Measurements from ENCODE around the gene JAML.
A peak's percentile ranks its signal among the peaks of the same experiment; 100 is the strongest.

The JAML gene

DNA sequence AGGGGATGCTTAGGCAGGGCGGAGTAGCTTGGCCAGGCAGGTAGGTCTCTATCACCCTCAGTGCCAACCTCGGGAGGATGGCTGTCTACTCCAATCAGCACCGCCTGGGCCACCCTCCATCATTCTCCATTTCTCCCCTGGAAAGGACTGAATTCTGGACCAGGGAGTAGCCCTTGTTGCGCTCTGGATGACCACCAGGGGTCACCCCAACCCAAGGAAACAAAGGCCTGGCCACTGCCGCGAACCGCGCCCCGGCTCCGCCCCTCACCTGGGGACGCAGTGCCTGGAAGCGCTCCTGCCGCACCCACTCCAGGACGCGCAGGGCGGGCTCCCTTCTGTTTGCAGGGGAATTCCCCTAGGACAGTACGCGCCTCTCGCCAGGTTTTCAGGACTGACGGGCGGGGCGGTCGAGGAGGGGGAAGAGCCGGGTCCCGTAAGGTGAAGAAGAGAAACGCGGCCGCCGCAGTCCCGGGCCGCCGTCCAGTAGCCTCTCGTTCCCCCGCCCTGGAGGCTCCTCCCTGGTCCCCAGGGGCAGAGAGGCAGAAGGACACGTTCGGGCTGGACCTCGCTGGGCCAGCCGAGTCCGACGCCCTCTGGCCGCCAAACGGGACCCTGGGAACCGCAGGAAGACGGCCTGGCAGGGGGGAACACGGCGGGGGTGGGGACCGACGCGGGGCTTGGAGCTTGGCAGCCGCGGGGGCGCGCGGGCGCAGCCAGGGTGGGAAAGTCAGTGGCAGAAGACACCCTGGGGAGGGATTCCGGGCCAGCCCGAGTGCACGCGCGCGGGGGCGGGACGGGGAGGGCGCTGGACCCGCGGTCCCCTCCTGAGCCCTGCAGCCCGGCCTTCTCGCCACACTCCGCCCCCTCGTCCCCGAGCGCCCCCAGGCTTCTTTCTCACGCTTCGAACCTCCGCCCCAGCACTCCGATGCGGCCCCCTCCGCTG lies 79.3 kb downstream of the JAML start:
- Histone ChIP-seq H3K27ac (peak overlapping the region; percentile 32), H3K4me3 (ENCODE audit: low read depth, low read length) (peak overlapping the region; percentile 54), H2AFZ (peak overlapping the region; percentile 87), H3K4me2 (ENCODE audit: low read length) (peak overlapping the region; percentile 68), H3K4me1 (no peaks in the 10 kb centered on the region), H3K27me3 (ENCODE audit: control insufficient read depth, insufficient read depth, low read length) (no peaks in the 10 kb centered on the region), H3K9me3 (ENCODE audit: control insufficient read depth, low read length) (no peaks in the 10 kb centered on the region), H3K79me2 (no peaks in the 10 kb centered on the region), H3K9ac (no peak overlapping the region), H3K36me3 (ENCODE audit: control insufficient read depth, insufficient read depth, low read length) (no peaks in the 10 kb centered on the region)
- TF ChIP-seq, protein P1, sequence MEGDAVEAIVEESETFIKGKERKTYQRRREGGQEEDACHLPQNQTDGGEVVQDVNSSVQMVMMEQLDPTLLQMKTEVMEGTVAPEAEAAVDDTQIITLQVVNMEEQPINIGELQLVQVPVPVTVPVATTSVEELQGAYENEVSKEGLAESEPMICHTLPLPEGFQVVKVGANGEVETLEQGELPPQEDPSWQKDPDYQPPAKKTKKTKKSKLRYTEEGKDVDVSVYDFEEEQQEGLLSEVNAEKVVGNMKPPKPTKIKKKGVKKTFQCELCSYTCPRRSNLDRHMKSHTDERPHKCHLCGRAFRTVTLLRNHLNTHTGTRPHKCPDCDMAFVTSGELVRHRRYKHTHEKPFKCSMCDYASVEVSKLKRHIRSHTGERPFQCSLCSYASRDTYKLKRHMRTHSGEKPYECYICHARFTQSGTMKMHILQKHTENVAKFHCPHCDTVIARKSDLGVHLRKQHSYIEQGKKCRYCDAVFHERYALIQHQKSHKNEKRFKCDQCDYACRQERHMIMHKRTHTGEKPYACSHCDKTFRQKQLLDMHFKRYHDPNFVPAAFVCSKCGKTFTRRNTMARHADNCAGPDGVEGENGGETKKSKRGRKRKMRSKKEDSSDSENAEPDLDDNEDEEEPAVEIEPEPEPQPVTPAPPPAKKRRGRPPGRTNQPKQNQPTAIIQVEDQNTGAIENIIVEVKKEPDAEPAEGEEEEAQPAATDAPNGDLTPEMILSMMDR (IDR thresholded peaks at IDR 0.05) = peak; percentile 77

DNA sequence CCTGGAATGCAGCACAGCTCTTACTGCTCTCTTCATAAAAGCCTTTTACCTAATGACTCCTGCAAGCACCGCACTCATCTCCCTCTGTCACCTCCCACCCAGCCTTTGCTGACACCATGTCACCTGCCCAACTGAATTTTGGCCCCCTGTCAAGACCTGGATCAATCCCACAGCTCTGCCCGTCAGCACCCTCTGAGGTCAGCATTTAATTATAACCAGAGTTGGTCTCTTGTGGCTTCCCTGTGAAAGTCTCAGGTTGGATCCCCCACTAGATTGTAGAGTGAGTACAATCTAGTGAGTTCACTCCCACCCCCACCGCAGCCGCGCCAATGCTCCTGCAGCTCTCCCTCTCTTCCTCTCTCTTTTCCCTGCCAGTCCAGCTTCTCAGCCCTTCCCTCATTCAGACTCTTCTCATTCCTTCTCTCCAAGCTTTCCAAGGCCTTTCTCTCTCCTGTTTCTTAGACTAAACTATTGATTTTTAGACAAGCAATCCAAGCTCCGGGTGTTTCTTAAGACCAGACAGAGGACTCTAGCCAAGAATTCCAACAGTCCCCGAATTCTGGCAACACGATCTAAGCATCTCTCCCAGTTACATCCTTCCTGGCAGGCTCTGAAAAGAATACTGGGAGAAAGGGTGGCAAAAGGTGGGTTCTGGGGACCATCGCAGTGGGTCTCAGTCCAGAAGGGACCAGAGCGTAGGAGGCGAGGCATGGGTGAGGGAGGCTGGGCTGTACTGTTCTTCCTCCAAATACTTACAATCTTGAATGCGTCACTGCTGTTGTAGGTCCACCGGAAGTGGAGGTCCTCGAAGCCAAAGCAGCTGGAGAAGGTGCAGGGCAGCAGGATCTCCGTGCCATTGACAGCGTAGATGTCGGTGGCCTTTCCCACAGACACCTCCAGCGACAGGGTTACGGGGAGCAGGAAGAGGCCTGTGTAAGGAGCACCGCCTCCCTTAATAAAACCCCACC lies 80.2 kb downstream of the JAML start:
- Histone ChIP-seq H3K4me1 (no peaks in the 10 kb centered on the region), H3K9me3 (ENCODE audit: control insufficient read depth, low read length) (no peaks in the 10 kb centered on the region), H3K4me2 (ENCODE audit: low read length) (no peak overlapping the region), H3K27ac (no peak overlapping the region), H3K36me3 (ENCODE audit: control insufficient read depth, insufficient read depth, low read length) (no peaks in the 10 kb centered on the region), H3K79me2 (no peaks in the 10 kb centered on the region), H3K4me3 (ENCODE audit: low read depth, low read length) (no peak overlapping the region), H3K9ac (no peak overlapping the region), H2AFZ (no peak overlapping the region), H3K27me3 (ENCODE audit: control insufficient read depth, insufficient read depth, low read length) (no peaks in the 10 kb centered on the region)
- TF ChIP-seq, protein P1 (IDR thresholded peaks at IDR 0.05) = no peak
